Brain pericyte (primary cell): Measurements from ENCODE around the gene RNF223.

Experiments
- DNase-seq: peaks from one replicate; pipeline ENCODE4 v3.0.0-alpha.2; 2012; ENCODE audit warnings: low read depth, low spot score

Gene RNF223

DNA sequence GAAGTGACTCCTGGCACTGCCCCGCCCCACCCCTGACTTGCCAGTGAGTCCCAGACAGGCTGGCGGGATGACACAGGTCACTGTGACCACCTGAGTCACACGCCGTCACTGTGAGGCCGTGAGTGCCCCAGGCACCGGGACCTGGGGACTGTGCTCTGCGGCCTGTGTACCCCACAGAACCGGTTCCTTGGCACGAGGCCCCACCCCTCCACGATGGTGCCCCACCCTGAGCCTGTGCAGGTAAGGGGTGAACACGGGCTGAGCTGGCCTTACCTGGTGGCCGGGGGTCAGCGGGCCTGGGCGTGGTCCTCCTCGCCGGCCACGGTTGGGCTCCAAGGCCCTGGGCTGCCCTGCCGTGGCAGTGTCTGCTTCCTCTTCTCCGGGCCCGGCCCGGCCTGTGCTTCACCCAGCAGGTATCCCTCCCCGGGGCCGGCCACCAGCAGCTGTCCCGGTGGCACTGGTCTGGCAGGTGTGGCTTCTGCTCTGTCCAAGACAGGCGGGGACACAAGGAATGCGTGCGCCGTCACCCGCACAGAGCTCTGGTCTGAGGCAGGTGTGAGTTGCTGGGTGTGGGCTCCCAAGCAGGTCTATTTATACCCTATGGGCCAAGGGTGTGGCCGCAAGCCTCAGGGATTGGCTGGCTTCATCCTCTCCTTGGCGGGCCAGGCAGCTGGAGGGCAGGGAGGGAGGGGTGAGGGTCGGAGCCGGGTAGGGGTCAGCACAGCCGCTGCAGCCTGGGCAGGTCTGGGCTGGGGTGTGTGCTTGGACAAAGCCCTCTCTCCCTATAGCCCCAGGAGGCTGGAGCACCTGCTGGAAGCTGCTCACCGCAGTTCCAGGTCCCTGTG, at the start of gene RNF223:
RNF223 (minus strand) TSS at position 564 of the 845 bp plus-strand sequence. CDS start 1,740 bp downstream, outside the sequence.
- DNase-seq: no peak

DNA sequence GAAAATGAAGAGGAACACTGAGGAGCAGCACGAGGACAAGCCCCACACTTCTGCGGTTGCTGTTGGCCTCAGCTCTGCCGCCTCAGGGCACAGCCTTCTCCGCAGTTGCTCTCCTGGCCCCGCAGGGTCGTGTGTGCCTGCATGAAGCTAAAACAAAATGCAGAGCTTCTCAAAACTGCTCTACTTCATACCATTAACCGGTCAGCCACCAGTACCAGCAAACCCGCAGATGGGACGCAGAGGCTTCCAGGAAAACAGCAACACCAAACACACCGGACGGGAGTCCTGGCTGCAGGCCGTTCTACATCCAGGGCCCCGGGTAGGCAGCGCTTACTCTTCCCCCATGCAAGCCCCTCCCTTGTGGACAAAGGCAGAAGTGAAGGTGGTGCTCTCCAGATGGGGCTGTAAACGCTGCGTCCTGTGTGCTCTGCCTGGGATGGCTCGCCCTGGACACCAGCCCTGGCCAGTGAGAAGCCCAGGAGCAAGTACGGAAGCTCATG, 48.9 kb upstream of the RNF223 start:
- no peak for DNase-seq

DNA sequence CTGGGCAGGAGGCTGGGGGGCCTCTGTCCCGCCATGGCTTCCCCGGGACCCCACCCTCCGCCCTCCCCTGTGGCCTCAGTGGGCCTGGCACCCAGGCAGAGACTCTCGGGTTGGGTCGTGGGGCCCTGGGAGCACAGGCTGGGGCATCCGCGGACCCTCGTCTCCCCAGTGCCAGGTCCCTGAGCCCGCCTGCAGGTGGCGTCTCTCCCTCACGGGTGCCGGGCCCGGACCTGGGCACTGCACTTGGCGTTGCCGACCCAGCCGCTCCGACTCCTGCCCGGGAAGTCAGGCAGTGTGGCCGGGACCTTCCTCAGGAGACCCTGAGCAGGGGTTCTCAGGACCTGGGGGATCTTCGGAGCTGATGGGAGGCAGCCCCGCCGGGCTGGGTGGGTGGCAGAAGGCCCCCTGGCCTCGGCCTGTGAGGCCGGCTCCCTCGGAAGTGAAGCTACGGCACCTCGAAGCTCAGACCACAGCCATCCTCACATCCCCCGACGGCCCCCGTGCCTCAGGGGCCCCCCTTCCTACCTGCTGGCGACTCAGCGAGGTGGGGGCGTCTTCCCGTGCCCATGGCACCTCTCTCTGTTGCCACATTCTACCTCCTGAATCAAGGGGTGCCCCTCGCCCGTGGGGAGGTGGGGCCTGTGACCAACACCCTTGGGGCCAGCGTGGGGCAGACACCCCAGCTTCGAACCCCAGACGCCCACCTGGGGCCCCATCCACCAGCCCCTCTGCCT, 48.1 kb upstream of the RNF223 start:
- no peak for DNase-seq

- no peak for DNase-seq
Observed at GRCh38 chr1:1121611-1122077, 47.5 kb upstream of the RNF223 start.

- no peak for DNase-seq
Observed at GRCh38 chr1:1120866-1121591, 46.9 kb upstream of the RNF223 start.

DNA sequence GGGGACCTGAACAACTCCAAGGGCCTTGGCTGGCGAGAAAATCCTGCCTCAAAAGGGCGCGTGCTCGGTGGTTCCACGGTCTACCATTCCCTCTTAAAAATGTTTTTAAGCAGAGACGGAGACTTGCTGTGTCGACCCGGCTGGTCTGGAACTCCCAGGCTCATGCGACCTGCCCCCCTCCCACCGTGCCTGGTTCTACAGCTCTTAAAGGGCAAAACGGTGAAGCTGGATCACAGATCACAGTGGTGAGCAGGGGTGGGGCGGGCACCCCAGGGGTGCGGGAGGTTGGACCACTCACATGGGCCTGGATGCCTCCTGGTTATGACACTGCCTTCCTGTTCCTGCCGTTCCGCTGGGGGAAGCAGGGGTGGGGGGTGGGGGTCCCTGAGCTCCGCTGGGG, 46.0 kb upstream of the RNF223 start:
- DNase-seq: no peak

- no peak for DNase-seq
Observed at GRCh38 chr1:1119272-1119890, 45.3 kb upstream of the RNF223 start.

- DNase-seq: no peak
Observed at GRCh38 chr1:1118876-1119220, 44.7 kb upstream of the RNF223 start.

- DNase-seq: no peak
Observed at GRCh38 chr1:1118011-1118875, 44.1 kb upstream of the RNF223 start.

- no peak for DNase-seq
Observed at GRCh38 chr1:1117469-1117831, 43.3 kb upstream of the RNF223 start.

DNA sequence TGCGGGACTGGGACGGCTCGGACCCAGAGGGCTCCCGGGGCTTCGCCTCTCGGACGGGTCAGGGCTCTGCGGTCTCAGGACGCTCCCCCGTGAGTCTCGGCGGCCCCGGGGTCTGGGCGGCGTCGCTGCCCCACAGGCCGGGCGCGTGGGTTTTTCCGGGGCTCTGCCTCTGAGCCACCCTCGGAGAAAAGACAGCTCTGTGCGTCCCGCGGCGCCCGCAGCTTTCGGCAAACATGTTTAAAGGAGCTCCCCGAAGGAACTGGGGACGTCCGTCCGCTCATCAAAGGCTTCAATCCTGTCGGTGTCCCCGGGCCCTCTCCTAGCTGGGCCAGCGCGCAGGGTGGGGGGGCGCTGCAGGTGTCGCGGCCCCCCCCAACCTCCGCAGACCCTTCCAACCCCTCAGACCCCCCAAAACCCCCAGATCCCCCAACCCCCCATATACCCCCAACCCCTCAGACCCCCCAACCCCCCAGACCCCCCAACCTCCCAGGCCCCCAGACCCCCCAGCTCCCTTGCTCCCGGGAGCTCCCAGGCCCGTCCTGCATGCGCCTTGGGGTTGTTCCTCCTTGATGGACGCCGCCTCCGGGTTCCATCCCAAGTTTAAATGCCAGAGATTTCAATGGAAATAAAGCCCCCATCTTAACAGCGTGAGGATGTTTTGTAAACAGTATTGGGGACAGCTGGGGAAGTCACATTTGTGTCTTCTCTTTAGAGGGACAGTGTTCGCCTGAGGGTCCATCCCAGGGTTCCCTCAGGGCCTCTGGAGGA, 42.8 kb upstream of the RNF223 start:
- no peak for DNase-seq

DNA sequence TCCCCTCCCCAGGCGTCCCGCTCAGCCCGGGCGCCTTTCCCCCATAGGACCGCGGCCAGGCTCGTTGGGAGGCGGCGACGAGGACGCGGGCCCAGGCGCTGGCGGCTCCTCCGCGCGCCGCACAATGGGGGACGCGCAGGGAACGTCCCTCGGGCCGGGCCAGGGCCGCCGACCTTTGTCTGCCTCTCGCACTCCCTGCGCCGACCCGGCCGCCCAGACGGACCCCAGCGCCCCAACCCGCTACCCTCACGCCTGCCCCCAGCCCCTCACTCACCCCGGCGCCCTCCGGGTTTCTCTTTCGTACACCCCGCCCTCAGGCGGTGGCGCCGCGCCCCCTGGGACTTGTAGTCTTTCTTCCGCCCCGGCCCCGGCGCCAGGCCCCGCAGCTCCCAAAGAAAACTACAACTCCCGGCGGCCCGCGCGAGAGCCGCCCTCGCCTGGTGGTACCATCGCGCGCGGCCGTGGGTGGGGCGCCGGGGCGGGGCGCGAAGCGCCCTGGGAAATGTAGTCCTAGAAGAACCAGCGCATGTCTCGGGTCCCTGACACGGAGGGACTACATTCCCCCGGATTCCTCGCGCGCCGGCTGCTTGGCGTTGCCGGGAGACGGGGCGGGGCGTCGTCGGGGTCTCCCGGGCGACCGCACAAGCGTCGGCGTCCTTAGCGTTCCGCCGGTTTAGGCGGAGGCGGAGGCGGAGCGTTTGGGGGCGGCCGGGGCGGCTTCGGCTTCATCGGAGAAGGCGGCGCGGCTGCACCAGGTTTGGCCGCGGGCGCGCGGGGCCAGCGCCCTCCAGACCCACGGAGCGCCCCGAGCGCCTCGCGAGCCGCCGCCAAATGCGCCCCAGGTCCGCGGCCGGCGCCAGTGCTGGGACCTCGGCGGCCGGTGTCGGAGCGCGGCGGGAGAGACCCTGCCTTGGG, 41.9 kb upstream of the RNF223 start, which contains the start of gene C1orf159:
C1orf159 (minus strand) TSS at position 304 of the 915 bp plus-strand sequence. CDS start 24,546 bp downstream, outside the sequence.
- peak; percentile 90 for DNase-seq

- no peak for DNase-seq
Observed at GRCh38 chr1:1115136-1115785, 41.2 kb upstream of the RNF223 start.

DNA sequence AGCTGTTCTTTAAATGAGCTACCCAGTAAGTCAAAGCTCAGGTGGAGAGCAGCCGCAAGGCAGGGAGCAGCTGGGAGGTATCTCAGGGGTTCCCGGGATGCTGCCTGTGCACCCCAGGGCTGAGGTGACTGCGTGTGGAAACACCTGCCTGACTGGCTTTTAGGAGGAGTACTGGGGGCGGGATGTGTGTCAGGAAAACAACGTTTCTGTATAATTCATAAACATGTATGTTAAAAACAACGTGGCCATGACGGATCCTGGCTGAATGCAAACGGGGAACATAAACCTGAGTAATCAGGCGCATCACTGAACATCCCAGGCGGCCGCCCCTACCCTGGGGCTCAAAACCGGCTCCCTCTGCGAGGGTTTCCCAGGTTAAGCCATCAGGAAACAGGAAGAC, 40.3 kb upstream of the RNF223 start:
- DNase-seq: no peak

- DNase-seq: no peak
Observed at GRCh38 chr1:1112237-1112985, 38.3 kb upstream of the RNF223 start.

DNA sequence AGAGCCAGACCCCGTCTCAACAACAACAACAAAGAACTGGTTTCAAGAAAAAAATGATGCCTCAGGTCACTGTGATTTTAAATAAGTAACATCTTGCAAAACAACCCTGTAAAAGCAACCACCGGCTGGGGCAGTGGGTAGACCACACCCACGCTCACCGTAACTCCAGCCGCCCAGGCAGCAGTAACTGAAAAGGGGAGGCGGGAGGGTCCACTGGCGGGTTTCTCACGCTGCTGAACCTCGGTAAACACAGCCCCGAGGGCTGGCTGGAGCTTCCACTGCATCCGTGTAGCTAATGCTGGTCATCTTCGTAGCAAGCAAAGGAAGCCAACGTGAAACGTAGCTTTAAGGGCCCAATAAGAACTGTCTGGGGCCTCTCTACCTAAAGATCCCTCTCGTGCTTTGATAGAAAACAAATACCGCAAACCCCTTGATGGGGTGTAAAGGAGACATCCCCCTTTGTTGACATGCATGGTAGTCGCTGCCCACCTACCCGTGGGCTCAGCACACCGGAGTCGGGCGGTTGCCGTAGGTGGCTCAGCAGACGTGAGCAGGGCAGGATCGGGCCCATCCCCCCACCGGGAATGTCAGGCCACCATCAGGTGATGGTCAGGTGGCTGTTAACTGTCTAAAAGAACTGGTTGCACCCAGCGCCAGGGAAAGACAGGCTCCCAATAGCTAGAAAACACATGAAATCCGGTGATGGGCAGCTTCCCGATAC, 37.6 kb upstream of the RNF223 start:
- DNase-seq: no peak

- no peak for DNase-seq
Observed at GRCh38 chr1:1110561-1110971, 36.5 kb upstream of the RNF223 start.
